ENCODE data around the gene EFNA4. TPM values are rescaled to one million over a fixed set of nuclear protein-coding genes. Genes with fewer than 3 reads are reported as not detected.

EFNA4 gene
- total RNA-seq, 1 donor from 2014 or later = 5.3 TPM

- Histone ChIP-seq H3K36me3 (peaks cover 16% of the 10 kb centered on the region), H3K4me3 (peak overlapping the region; percentile 92), H3K9me3 (no peaks in the 10 kb centered on the region), H3K27me3 (no peaks in the 10 kb centered on the region), H3K27ac (no peak overlapping the region), H3K4me1 (peaks cover 23% of the 10 kb centered on the region)
- DNase-seq (no peak), ATAC-seq (peak; percentile 5)
- intact Hi-C loops (cut with DNase I) = no loop called here
- TF ChIP-seq, protein P1, sequence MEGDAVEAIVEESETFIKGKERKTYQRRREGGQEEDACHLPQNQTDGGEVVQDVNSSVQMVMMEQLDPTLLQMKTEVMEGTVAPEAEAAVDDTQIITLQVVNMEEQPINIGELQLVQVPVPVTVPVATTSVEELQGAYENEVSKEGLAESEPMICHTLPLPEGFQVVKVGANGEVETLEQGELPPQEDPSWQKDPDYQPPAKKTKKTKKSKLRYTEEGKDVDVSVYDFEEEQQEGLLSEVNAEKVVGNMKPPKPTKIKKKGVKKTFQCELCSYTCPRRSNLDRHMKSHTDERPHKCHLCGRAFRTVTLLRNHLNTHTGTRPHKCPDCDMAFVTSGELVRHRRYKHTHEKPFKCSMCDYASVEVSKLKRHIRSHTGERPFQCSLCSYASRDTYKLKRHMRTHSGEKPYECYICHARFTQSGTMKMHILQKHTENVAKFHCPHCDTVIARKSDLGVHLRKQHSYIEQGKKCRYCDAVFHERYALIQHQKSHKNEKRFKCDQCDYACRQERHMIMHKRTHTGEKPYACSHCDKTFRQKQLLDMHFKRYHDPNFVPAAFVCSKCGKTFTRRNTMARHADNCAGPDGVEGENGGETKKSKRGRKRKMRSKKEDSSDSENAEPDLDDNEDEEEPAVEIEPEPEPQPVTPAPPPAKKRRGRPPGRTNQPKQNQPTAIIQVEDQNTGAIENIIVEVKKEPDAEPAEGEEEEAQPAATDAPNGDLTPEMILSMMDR (IDR thresholded peaks at IDR 0.05) = no peak
Measured at GRCh38 chr1:155064111-155064831, 731 bp downstream of the EFNA4 start.

GRCh38 chr1:155064832-155065429, 1.4 kb downstream of the EFNA4 start:
- H3K9me3 ChIP-seq = no peaks in the 10 kb centered on the region
- DNase-seq = no peak
- H3K27me3 ChIP-seq = no peaks in the 10 kb centered on the region
- intact Hi-C loops (cut with DNase I) = no loop called here
- H3K4me1 ChIP-seq = peaks cover 24% of the 10 kb centered on the region
- no peak for ATAC-seq
- H3K4me3 ChIP-seq = peak overlapping the region; percentile 92
- H3K27ac ChIP-seq = no peak overlapping the region
- H3K36me3 ChIP-seq = peaks cover 10% of the 10 kb centered on the region
- TF ChIP-seq, protein P1 (IDR thresholded peaks at IDR 0.05) = no peak

GRCh38 chr1:155066777-155067176, 3.2 kb downstream of the EFNA4 start:
- intact Hi-C loops (cut with DNase I) = no loop called here
- ATAC-seq (no peak), DNase-seq (no peak)
- H3K4me3 ChIP-seq = no peak overlapping the region
- no peaks in the 10 kb centered on the region for H3K36me3 ChIP-seq
- TF ChIP-seq, protein P1 (IDR thresholded peaks at IDR 0.05) = no peak
- H3K27ac ChIP-seq = no peak overlapping the region
- no peaks in the 10 kb centered on the region for H3K27me3 ChIP-seq
- no peaks in the 10 kb centered on the region for H3K9me3 ChIP-seq
- peaks cover 29% of the 10 kb centered on the region for H3K4me1 ChIP-seq

DNA sequence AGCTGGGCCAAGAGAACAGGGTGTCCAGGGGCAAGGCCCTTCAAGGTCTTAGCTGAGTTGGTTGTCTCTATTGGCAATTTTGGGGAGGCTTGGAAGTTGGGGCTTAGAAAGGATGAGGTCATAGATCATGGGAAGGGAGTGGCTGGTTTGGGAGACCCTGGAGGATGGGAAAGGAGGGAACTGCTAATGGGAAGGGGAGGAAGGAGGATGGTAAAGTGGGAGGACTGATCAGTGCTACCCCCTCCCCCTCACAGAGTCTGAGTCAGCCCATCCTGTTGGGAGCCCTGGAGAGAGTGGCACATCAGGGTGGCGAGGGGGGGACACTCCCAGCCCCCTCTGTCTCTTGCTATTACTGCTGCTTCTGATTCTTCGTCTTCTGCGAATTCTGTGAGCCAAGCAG, 5.1 kb downstream of the EFNA4 start:
- H3K27me3 ChIP-seq = no peaks in the 10 kb centered on the region
- no peak overlapping the region for H3K27ac ChIP-seq
- H3K36me3 ChIP-seq = no peaks in the 10 kb centered on the region
- peaks cover 14% of the 10 kb centered on the region for H3K4me1 ChIP-seq
- intact Hi-C loops (cut with DNase I) = no loop called here
- TF ChIP-seq, protein P1 (IDR thresholded peaks at IDR 0.05) = no peak
- no peak for ATAC-seq
- no peaks in the 10 kb centered on the region for H3K9me3 ChIP-seq
- no peak for DNase-seq
- H3K4me3 ChIP-seq = no peak overlapping the region

DNA sequence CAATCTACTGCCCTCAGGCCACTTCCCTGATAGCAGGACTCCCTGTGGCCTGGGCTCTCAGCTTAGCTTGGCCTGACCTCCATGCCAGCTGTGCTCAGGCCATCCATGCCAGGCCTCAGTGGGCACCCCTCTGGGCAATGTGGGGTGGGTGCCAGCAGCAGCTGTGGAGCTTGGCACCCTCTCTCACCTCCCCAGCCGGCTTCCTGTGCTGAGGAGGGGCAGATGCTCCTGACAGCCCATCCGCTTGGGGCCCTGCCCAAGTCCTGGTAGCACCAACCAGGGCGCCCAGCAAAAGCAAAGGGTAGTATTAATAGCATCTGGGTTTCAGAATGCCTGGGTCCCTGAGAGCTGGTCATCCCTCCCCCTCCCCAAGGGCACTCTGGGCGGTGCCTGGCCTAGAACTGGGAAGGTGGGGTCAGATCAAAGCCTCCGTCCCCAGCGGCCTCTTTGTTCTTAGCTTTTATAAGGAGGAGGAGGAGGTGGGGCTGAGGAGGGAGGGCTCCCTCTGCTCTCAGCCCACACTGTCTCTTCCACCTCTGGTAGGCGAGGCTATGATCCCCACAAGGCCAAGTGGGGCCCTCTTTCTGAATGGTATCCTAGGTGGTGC, 6.1 kb downstream of the EFNA4 start:
- no peak overlapping the region for H3K27ac ChIP-seq
- no peaks in the 10 kb centered on the region for H3K27me3 ChIP-seq
- no peaks in the 10 kb centered on the region for H3K36me3 ChIP-seq
- H3K4me3 ChIP-seq = no peak overlapping the region
- DNase-seq (no peak), ATAC-seq (no peak)
- no peaks in the 10 kb centered on the region for H3K9me3 ChIP-seq
- intact Hi-C loops (cut with DNase I) = no loop called here
- TF ChIP-seq, protein P1 (IDR thresholded peaks at IDR 0.05) = no peak
- H3K4me1 ChIP-seq = peaks cover 14% of the 10 kb centered on the region

Measured in upper lobe of right lung (tissue), 1 donor.